H1 (cell line): ENCODE results near the gene XAGE5. TPM values are rescaled to one million over a fixed set of nuclear protein-coding genes. Genes with fewer than 3 reads are reported as not detected.
"Not testable (repeated sequence)": the region's sequence is repeated elsewhere in the genome, so short reads cannot be mapped to it uniquely, and the experiment has no call there.

Experiments used
- CTCF ChIA-PET: fragments of 300-600 bp; sonication (Branson Sonifier 250); formaldehyde crosslinking; loops from one replicate; lab custom pipeline; 2021; ENCODE audit not compliant: partially characterized antibody; lab: Charles Lee
- POLR2A ChIA-PET: fragments of 300-600 bp; sonication (Branson Sonifier 250); formaldehyde crosslinking; loops from one replicate; lab custom pipeline; 2021; ENCODE audit warnings: inconsistent platforms; ENCODE audit not compliant: partially characterized antibody; lab: Charles Lee
- DNase-seq, 2 experiments: peaks; one replicate each; pipeline versions ENCODE4 v3.0.0 to v3.0.0-alpha.2; 2010 to 2022; ENCODE audit warnings: low spot score in 2 of 2, low read depth in 1 of 2, mixed read lengths in 1 of 2
- FAIRE-seq: peaks from 2 replicates; lab custom pipeline; 2011; peaks lifted over from hg19 to GRCh38; lab: Jason Lieb, UNC
- H2AFZ ChIP-seq: 2 replicates; pipeline ENCODE4 v1.8.1; 2012; ENCODE audit warnings: low read length, inconsistent platforms
- H2AK5ac ChIP-seq: 2 replicates; pipeline ENCODE4 v1.6.1; 2013; ENCODE audit warnings: low read depth, low read length
- H2BK120ac ChIP-seq: replicated peaks from 2 replicates; pipeline ENCODE3; 2013; ENCODE audit warnings: low read depth, low read length, inconsistent platforms
- H2BK12ac ChIP-seq: 2 replicates; pipeline ENCODE4 v1.6.1; 2013; ENCODE audit warnings: low read depth, low read length
- H2BK15ac ChIP-seq: 2 replicates; pipeline ENCODE4 v1.6.1; 2013; ENCODE audit warnings: low read length
- H2BK20ac ChIP-seq: 2 replicates; pipeline ENCODE4 v1.6.1; 2013; ENCODE audit warnings: low read length
- H2BK5ac ChIP-seq: 2 replicates; pipeline ENCODE4 v1.6.1; 2013; ENCODE audit warnings: low read depth, low read length
- H3K14ac ChIP-seq: 2 replicates; pipeline ENCODE4 v1.6.1; 2013; ENCODE audit warnings: inconsistent platforms; ENCODE audit not compliant: insufficient read length
- H3K18ac ChIP-seq: 2 replicates; pipeline ENCODE4 v1.6.1; 2013; ENCODE audit warnings: low read length; ENCODE audit errors: extremely low read depth
- H3K23ac ChIP-seq: 2 replicates; pipeline ENCODE4 v1.6.1; 2013; ENCODE audit warnings: inconsistent platforms; ENCODE audit not compliant: insufficient read length
- H3K23me2 ChIP-seq: 2 replicates; pipeline ENCODE4 v1.6.1; 2013; ENCODE audit warnings: low read depth, low read length
- H3K27ac ChIP-seq: 2 replicates; pipeline ENCODE4 v1.6.1; 2011; ENCODE audit warnings: low read depth, low read length, inconsistent platforms
- H3K27me3 ChIP-seq, 4 experiments: replicated peaks in 1 of 4; 1 replicate in 1 of 4; 2 replicates in 3 of 4; pipeline versions ENCODE4 v1.6.1 to v1.8.1; 2011 to 2013; ENCODE audit warnings: low read length in 3 of 4, mild to moderate bottlenecking in 3 of 4, inconsistent platforms in 2 of 4, mixed read lengths in 2 of 4, moderate library complexity in 1 of 4; ENCODE audit not compliant: control insufficient read depth in 3 of 4, insufficient read depth in 3 of 4; ENCODE audit errors: extremely low read depth in 1 of 4
- H3K36me3 ChIP-seq, 4 experiments: 2 replicates each; pipeline versions ENCODE4 v1.6.1 to v1.8.1; 2011 to 2013; ENCODE audit warnings: mild to moderate bottlenecking in 4 of 4, low read length in 3 of 4, moderate library complexity in 2 of 4, control low read depth in 1 of 4, inconsistent platforms in 1 of 4; ENCODE audit not compliant: insufficient read depth in 4 of 4, control insufficient read depth in 2 of 4
- H3K4ac ChIP-seq: replicated peaks from 2 replicates; pipeline ENCODE3; 2013; ENCODE audit warnings: low read length, low read depth, mixed read lengths, inconsistent platforms; ENCODE audit not compliant: insufficient read length
- H3K4me1 ChIP-seq, 4 experiments: replicated peaks in 1 of 4; 1 replicate in 1 of 4; 2 replicates in 3 of 4; pipeline versions ENCODE4 v1.6.1 to v1.8.1; 2011 to 2013; ENCODE audit warnings: low read length in 3 of 4, inconsistent platforms in 2 of 4, mixed read lengths in 1 of 4; ENCODE audit not compliant: insufficient read depth in 4 of 4, control insufficient read depth in 3 of 4
- H3K4me2 ChIP-seq, 2 experiments: 2 replicates each; pipeline versions ENCODE4 v1.6.1 to v1.8.1; 2011 to 2013; ENCODE audit warnings: low read depth in 2 of 2, low read length in 2 of 2, control low read depth in 1 of 2, inconsistent platforms in 1 of 2, mild to moderate bottlenecking in 1 of 2; ENCODE audit not compliant: insufficient read depth in 1 of 2
- H3K4me3 ChIP-seq, 4 experiments: fragments of 200-600, 300-600 bp in 1 of 4; sonication (generic), shearing (Covaris generic), sonication (Bioruptor Twin) in 1 of 4; 2 replicates each; pipeline versions ENCODE4 v1.5.1 to v1.8.1; 2011 to 2016; ENCODE audit warnings: low read length in 4 of 4, low read depth in 3 of 4, control low read depth in 2 of 4, inconsistent platforms in 2 of 4, mild to moderate bottlenecking in 2 of 4, mixed read lengths in 1 of 4, moderate library complexity in 1 of 4; ENCODE audit not compliant: insufficient read depth in 2 of 4; ENCODE audit errors: extremely low read depth in 1 of 4
- H3K56ac ChIP-seq: replicated peaks from 2 replicates; pipeline ENCODE3; 2013; ENCODE audit warnings: low read depth, mild to moderate bottlenecking, mixed read lengths, low read length, inconsistent platforms; ENCODE audit not compliant: insufficient read length
- H3K79me1 ChIP-seq: 2 replicates; pipeline ENCODE4 v1.6.1; 2013; ENCODE audit warnings: low read depth, low read length, control low read depth
- H3K79me2 ChIP-seq, 2 experiments: 2 replicates each; pipeline versions ENCODE4 v1.6.1 to v1.8.1; 2012 to 2013; ENCODE audit warnings: low read length in 2 of 2, mild to moderate bottlenecking in 2 of 2, inconsistent platforms in 1 of 2; ENCODE audit not compliant: insufficient read depth in 2 of 2, control insufficient read depth in 1 of 2
- H3K9ac ChIP-seq, 4 experiments: replicated peaks in 1 of 4; 1 replicate in 1 of 4; 2 replicates in 3 of 4; pipeline versions ENCODE4 v1.6.1 to v1.8.1; 2011 to 2013; ENCODE audit warnings: low read depth in 3 of 4, low read length in 3 of 4, control low read depth in 2 of 4, mild to moderate bottlenecking in 2 of 4, moderate library complexity in 2 of 4, inconsistent platforms in 1 of 4; ENCODE audit errors: extremely low read depth in 1 of 4
- H3K9me3 ChIP-seq, 2 experiments: 2 replicates each; pipeline versions ENCODE4 v1.6.1 to v1.8.1; 2012 to 2013; ENCODE audit warnings: mild to moderate bottlenecking in 2 of 2, moderate library complexity in 2 of 2, control low read depth in 1 of 2, inconsistent platforms in 1 of 2, low read depth in 1 of 2, low read length in 1 of 2, mixed read lengths in 1 of 2; ENCODE audit not compliant: insufficient read depth in 2 of 2
- H4K20me1 ChIP-seq, 2 experiments: replicated peaks in 1 of 2; 2 replicates each; pipeline versions ENCODE3 to v1.8.1; 2011 to 2013; ENCODE audit warnings: inconsistent platforms in 2 of 2, low read length in 2 of 2, mild to moderate bottlenecking in 1 of 2; ENCODE audit not compliant: insufficient read depth in 2 of 2, control insufficient read depth in 1 of 2
- H4K5ac ChIP-seq: 2 replicates; pipeline ENCODE4 v1.6.1; 2013; ENCODE audit warnings: low read length, low read depth, mixed read lengths, inconsistent platforms; ENCODE audit not compliant: insufficient read length
- H4K8ac ChIP-seq: 2 replicates; pipeline ENCODE4 v1.8.0; 2013; ENCODE audit warnings: mild to moderate bottlenecking, moderate library complexity, low read length, inconsistent platforms; ENCODE audit not compliant: insufficient read depth; ENCODE audit errors: extremely low read depth
- H4K91ac ChIP-seq: replicated peaks from 2 replicates; pipeline ENCODE3; 2013; ENCODE audit warnings: low read length, mixed read lengths, inconsistent platforms; ENCODE audit not compliant: insufficient read length
- BACH1 ChIP-seq: IDR thresholded peaks from 2 replicates; pipeline ENCODE4 v1.6.1; 2012; ENCODE audit warnings: low read length, improper control_type of control experiment
- FOSL1 ChIP-seq: IDR thresholded peaks from 2 replicates; pipeline ENCODE4 v1.6.1; 2011; ENCODE audit warnings: mild to moderate bottlenecking, low read depth, low read length, moderate library complexity; ENCODE audit not compliant: insufficient read depth
- GABPA ChIP-seq: IDR thresholded peaks from 2 replicates; pipeline ENCODE4 v1.6.1; 2011; ENCODE audit warnings: mild to moderate bottlenecking, low read length, moderate library complexity, borderline replicate concordance; ENCODE audit not compliant: insufficient read depth
- JUN ChIP-seq: IDR thresholded peaks from 2 replicates; pipeline ENCODE4 v1.6.1; 2011; ENCODE audit warnings: low read depth, mild to moderate bottlenecking, improper control_type of control experiment, low read length
- MAFK ChIP-seq: IDR thresholded peaks from 2 replicates; pipeline ENCODE4 v1.6.1; 2012; ENCODE audit warnings: low read depth, mild to moderate bottlenecking, improper control_type of control experiment, low read length
- RBBP5 ChIP-seq: IDR thresholded peaks from 2 replicates; pipeline ENCODE4 v1.7.1; 2012; ENCODE audit warnings: low read depth, mild to moderate bottlenecking, inconsistent platforms, low read length, moderate library complexity, borderline replicate concordance
- RXRA ChIP-seq: IDR thresholded peaks from 2 replicates; pipeline ENCODE4 v1.6.1; 2011; ENCODE audit warnings: low read depth, mild to moderate bottlenecking, low read length, moderate library complexity; ENCODE audit not compliant: insufficient read depth
- SIRT6 ChIP-seq: IDR thresholded peaks from one replicate; pipeline ENCODE4 v1.7.1; 2012; ENCODE audit warnings: low read length, inconsistent platforms
- SP4 ChIP-seq: IDR thresholded peaks from 2 replicates; pipeline ENCODE4 v1.6.1; 2012; ENCODE audit warnings: low read length, inconsistent platforms
- WGBS, 2 experiments: shearing (Covaris generic) in 1 of 2; methylation state at CpG; one replicate each; pipeline versions ENCODE4 v1.1.6 to v1.1.7; 2013 to 2015; ENCODE audit warnings: low lambda C conversion rate in 2 of 2, mixed read lengths in 2 of 2, inconsistent platforms in 1 of 2, low coverage in 1 of 2, missing lambda C conversion rate in 1 of 2; ENCODE audit not compliant: insufficient replicate concordance in 2 of 2, insufficient coverage in 1 of 2, insufficient read length in 1 of 2; ENCODE audit errors: extremely low coverage in 1 of 2, missing lambda C conversion rate in 1 of 2; 5-methylcytosine and 5-hydroxymethylcytosine counted together
- polyA plus RNA-seq, 7 experiments: library from polyadenylated mRNA; depleted of rRNA in 3 of 7; stranded (reverse) in 5 of 7; unstranded in 2 of 7; fragments of >200 nt in 5 of 7; fragments of 200-250 nt in 2 of 7; gene quantifications; 1 replicate in 5 of 7; 2 replicates in 1 of 7; 4 replicates in 1 of 7; pipeline versions ENCODE4 v1.2.1 to v1.2.3, GENCODE V29; 2011 to 2013; ENCODE audit warnings: missing spikeins in 2 of 7, mixed read lengths in 2 of 7
- total RNA-seq: library from RNA; stranded (reverse); fragmentation: NEBNext Ultra II Directional; extraction: Animal tissue kit (Norgen Biotek cat#: 25700); gene quantifications from 2 replicates; pipeline ENCODE4 v1.2.1, GENCODE V29; 2021

Gene XAGE5
- total and polyA plus RNA-seq, 2 of the 8 experiments (the other 6 are each of a cell fraction or from before 2014, with no cell fraction given): not detected

DNA sequence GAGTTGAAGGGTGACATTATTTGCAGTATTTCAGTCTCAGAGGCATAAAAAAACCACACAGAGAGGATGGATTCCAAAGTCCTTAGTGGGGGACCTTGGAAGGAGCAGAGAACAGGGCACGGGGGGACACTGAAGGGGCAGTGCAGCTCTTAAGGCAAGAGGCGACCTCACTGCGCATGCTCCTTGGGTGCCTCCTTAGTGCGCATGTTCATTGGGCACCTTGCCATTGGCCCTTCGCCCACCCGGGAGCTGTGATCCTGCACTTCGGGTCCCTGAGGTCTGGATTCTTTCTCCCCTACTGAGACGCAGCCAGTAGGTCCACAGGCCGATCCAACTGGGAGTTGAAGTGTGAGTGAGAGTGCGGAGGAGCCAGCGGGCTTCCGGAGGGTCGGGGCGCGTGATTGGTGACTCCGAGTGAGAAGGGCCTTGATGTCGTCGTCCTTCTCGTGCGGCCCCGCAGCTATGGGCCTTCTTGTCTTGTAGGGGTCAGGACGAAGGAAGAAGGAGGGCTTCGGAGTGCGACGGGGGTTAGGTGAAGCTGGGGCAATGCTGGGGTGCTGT, at the start of gene XAGE5 (continued):
- no peak for TF ChIP-seq BACH1
- TF ChIP-seq GABPA: no peak
- no peak for TF ChIP-seq RXRA
- TF ChIP-seq RBBP5: no peak
- TF ChIP-seq JUN: no peak
- TF ChIP-seq SP4: no peak
- no peak for TF ChIP-seq SIRT6
- TF ChIP-seq FOSL1: no peak
- no peak for TF ChIP-seq MAFK

DNA sequence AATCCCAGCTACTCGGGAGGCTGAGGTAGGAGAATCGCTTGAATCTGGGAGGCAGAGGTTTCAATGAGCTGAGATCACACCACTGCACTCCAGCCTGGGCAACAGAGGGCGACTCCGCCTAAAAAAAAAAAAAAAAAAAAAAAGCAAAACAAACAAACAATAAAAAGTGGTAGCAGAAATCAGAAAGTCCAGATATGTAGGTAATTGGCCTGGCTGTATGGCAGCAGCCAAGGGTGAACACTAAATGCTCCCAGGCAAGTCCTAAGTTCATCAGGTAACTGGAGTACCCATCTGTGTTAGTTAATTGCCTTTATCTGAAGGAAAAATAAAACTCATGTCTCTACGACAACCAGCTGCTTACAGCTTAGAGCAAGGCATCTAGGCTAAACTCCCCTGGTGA, 45.1 kb upstream of the XAGE5 start:
- H3K23ac ChIP-seq, H2BK15ac ChIP-seq, H3K4ac ChIP-seq, H3K14ac ChIP-seq, H3K27ac ChIP-seq, FAIRE-seq, H3K4me3 ChIP-seq, H3K18ac ChIP-seq, H2AK5ac ChIP-seq, H3K36me3 ChIP-seq, H2BK20ac ChIP-seq, H3K27me3 ChIP-seq, H3K79me2 ChIP-seq, H4K8ac ChIP-seq, H2AFZ ChIP-seq, H3K4me1 ChIP-seq, H3K9ac ChIP-seq, H3K23me2 ChIP-seq, H4K20me1 ChIP-seq, CTCF ChIA-PET, H2BK5ac ChIP-seq, H3K4me2 ChIP-seq, H3K9me3 ChIP-seq, POLR2A ChIA-PET, H3K79me1 ChIP-seq, H2BK120ac ChIP-seq, H3K56ac ChIP-seq, DNase-seq, H4K5ac ChIP-seq, H2BK12ac ChIP-seq, H4K91ac ChIP-seq: not testable (repeated sequence)
- no CpG with 5 or more reads among the region's 5 CpGs for WGBS, 2 experiments
